Stimulated activated naive CD8-positive, alpha-beta T cell treated with anti-CD3 and anti-CD28 coated beads, Interleukin-15, Interleukin-2, amounts not matched to agents 100 ng/mL and 50 ng/mL, for 24 hours (primary cell): Measurements from ENCODE around the gene EXOG.

Experiments
- H3K27ac Mint-ChIP-seq: one replicate; pipeline ENCODE4 v1.8.0; 2021; ENCODE audit warnings: mild to moderate bottlenecking, mixed read lengths
- H3K27me3 Mint-ChIP-seq: one replicate; pipeline ENCODE4 v1.8.0; 2021; ENCODE audit warnings: mixed read lengths
- H3K36me3 Mint-ChIP-seq: one replicate; pipeline ENCODE4 v1.8.0; 2021; ENCODE audit warnings: low read depth, mixed read lengths
- H3K4me1 Mint-ChIP-seq: one replicate; pipeline ENCODE4 v1.8.0; 2021; ENCODE audit warnings: low read depth, mixed read lengths
- H3K4me3 Mint-ChIP-seq: one replicate; pipeline ENCODE4 v1.8.0; 2021; ENCODE audit warnings: mild to moderate bottlenecking, mixed read lengths
- H3K9me3 Mint-ChIP-seq: one replicate; pipeline ENCODE4 v1.8.0; 2021; ENCODE audit warnings: mixed read lengths

Gene EXOG

GRCh38 chr3:38538773-38539353, 42.7 kb downstream of the EXOG start:
- peaks cover 7% of the 10 kb centered on the region for H3K36me3 Mint-ChIP-seq
- peaks cover 6% of the 10 kb centered on the region for H3K4me1 Mint-ChIP-seq
- H3K4me3 Mint-ChIP-seq: no peak overlapping the region
- H3K27ac Mint-ChIP-seq: no peak overlapping the region
- no peaks in the 10 kb centered on the region for H3K27me3 Mint-ChIP-seq
- no peaks in the 10 kb centered on the region for H3K9me3 Mint-ChIP-seq

- Mint-ChIP-seq H3K27me3 (no peaks in the 10 kb centered on the region), H3K27ac (no peak overlapping the region), H3K4me1 (no peaks in the 10 kb centered on the region), H3K36me3 (no peaks in the 10 kb centered on the region), H3K4me3 (no peak overlapping the region), H3K9me3 (no peaks in the 10 kb centered on the region)
Measured at GRCh38 chr3:38541806-38542205, 45.7 kb downstream of the EXOG start.

- Mint-ChIP-seq H3K4me1 (no peaks in the 10 kb centered on the region), H3K4me3 (no peak overlapping the region), H3K9me3 (no peaks in the 10 kb centered on the region), H3K27me3 (no peaks in the 10 kb centered on the region), H3K27ac (no peak overlapping the region), H3K36me3 (no peaks in the 10 kb centered on the region)
Measured at GRCh38 chr3:38542401-38543298, 46.5 kb downstream of the EXOG start.

GRCh38 chr3:38543586-38543985, 47.4 kb downstream of the EXOG start:
- Mint-ChIP-seq H3K4me1 (no peaks in the 10 kb centered on the region), H3K27me3 (no peaks in the 10 kb centered on the region), H3K9me3 (no peaks in the 10 kb centered on the region), H3K27ac (no peak overlapping the region), H3K4me3 (no peak overlapping the region), H3K36me3 (no peaks in the 10 kb centered on the region)

- H3K36me3 Mint-ChIP-seq: no peaks in the 10 kb centered on the region
- H3K9me3 Mint-ChIP-seq: no peaks in the 10 kb centered on the region
- no peak overlapping the region for H3K27ac Mint-ChIP-seq
- no peaks in the 10 kb centered on the region for H3K4me1 Mint-ChIP-seq
- H3K27me3 Mint-ChIP-seq: no peaks in the 10 kb centered on the region
- no peak overlapping the region for H3K4me3 Mint-ChIP-seq
Measured at GRCh38 chr3:38544926-38545325, 48.8 kb downstream of the EXOG start.

- Mint-ChIP-seq H3K36me3 (no peaks in the 10 kb centered on the region), H3K27ac (no peak overlapping the region), H3K27me3 (no peaks in the 10 kb centered on the region), H3K4me1 (no peaks in the 10 kb centered on the region), H3K9me3 (no peaks in the 10 kb centered on the region), H3K4me3 (no peak overlapping the region)
Measured at GRCh38 chr3:38545550-38545949, 49.4 kb downstream of the EXOG start.

GRCh38 chr3:38545983-38546382, 49.8 kb downstream of the EXOG start:
- Mint-ChIP-seq H3K36me3 (no peaks in the 10 kb centered on the region), H3K4me1 (no peaks in the 10 kb centered on the region), H3K27me3 (no peaks in the 10 kb centered on the region), H3K27ac (no peak overlapping the region), H3K9me3 (no peaks in the 10 kb centered on the region), H3K4me3 (no peak overlapping the region)

GRCh38 chr3:38548154-38548931, 52.2 kb downstream of the EXOG start:
- Mint-ChIP-seq H3K4me1 (no peaks in the 10 kb centered on the region), H3K27ac (no peak overlapping the region), H3K4me3 (no peak overlapping the region), H3K27me3 (peaks cover 3% of the 10 kb centered on the region), H3K36me3 (no peaks in the 10 kb centered on the region), H3K9me3 (no peaks in the 10 kb centered on the region)

- H3K4me3 Mint-ChIP-seq: no peak overlapping the region
- H3K9me3 Mint-ChIP-seq: no peaks in the 10 kb centered on the region
- H3K27me3 Mint-ChIP-seq: peaks cover 3% of the 10 kb centered on the region
- H3K36me3 Mint-ChIP-seq: no peaks in the 10 kb centered on the region
- no peaks in the 10 kb centered on the region for H3K4me1 Mint-ChIP-seq
- H3K27ac Mint-ChIP-seq: no peak overlapping the region
Measured at GRCh38 chr3:38549082-38549481, 52.9 kb downstream of the EXOG start.

GRCh38 chr3:38549486-38549885, 53.3 kb downstream of the EXOG start:
- H3K27me3 Mint-ChIP-seq: peaks cover 3% of the 10 kb centered on the region
- no peak overlapping the region for H3K4me3 Mint-ChIP-seq
- no peaks in the 10 kb centered on the region for H3K36me3 Mint-ChIP-seq
- H3K4me1 Mint-ChIP-seq: no peaks in the 10 kb centered on the region
- no peak overlapping the region for H3K27ac Mint-ChIP-seq
- H3K9me3 Mint-ChIP-seq: no peaks in the 10 kb centered on the region

- no peaks in the 10 kb centered on the region for H3K4me1 Mint-ChIP-seq
- no peak overlapping the region for H3K27ac Mint-ChIP-seq
- no peaks in the 10 kb centered on the region for H3K36me3 Mint-ChIP-seq
Measured at GRCh38 chr3:38549957-38550840, 54.1 kb downstream of the EXOG start.

GRCh38 chr3:38551026-38551832, 55.1 kb downstream of the EXOG start:
- Mint-ChIP-seq H3K4me1 (no peaks in the 10 kb centered on the region), H3K4me3 (no peak overlapping the region), H3K9me3 (no peaks in the 10 kb centered on the region), H3K27me3 (peaks cover 3% of the 10 kb centered on the region), H3K36me3 (no peaks in the 10 kb centered on the region), H3K27ac (no peak overlapping the region)

More at GRCh38 chr3:38549957-38550840, 54.1 kb downstream of the EXOG start:
- Mint-ChIP-seq H3K9me3 (no peaks in the 10 kb centered on the region), H3K4me3 (no peak overlapping the region), H3K27me3 (peaks cover 3% of the 10 kb centered on the region)

GRCh38 chr3:38552364-38552763, 56.2 kb downstream of the EXOG start:
- no peaks in the 10 kb centered on the region for H3K36me3 Mint-ChIP-seq
- H3K27ac Mint-ChIP-seq: no peak overlapping the region
- H3K4me3 Mint-ChIP-seq: no peak overlapping the region
- no peaks in the 10 kb centered on the region for H3K4me1 Mint-ChIP-seq
- H3K27me3 Mint-ChIP-seq: peaks cover 3% of the 10 kb centered on the region
- H3K9me3 Mint-ChIP-seq: no peaks in the 10 kb centered on the region

GRCh38 chr3:38553071-38553470, 56.9 kb downstream of the EXOG start:
- no peak overlapping the region for H3K27ac Mint-ChIP-seq
- H3K4me3 Mint-ChIP-seq: no peak overlapping the region
- H3K36me3 Mint-ChIP-seq: no peaks in the 10 kb centered on the region
- H3K9me3 Mint-ChIP-seq: no peaks in the 10 kb centered on the region
- H3K4me1 Mint-ChIP-seq: no peaks in the 10 kb centered on the region
- H3K27me3 Mint-ChIP-seq: peaks cover 3% of the 10 kb centered on the region
